WI38 (cell line): Measurements from ENCODE around the gene LRMDA.

Experiments
- H3K4me3 ChIP-seq: 2 replicates; pipeline ENCODE4 v1.5.1; 2011; ENCODE audit warnings: low read depth, mild to moderate bottlenecking, control low read depth, low read length
- CTCF ChIP-seq: IDR thresholded peaks from 2 replicates; pipeline ENCODE4 v1.5.1; 2012; ENCODE audit warnings: low read depth, mild to moderate bottlenecking, control low read depth, low read length

LRMDA gene

GRCh38 chr10:75450644-75451640, 19.5 kb downstream of the LRMDA start:
- H3K4me3 ChIP-seq = no peak overlapping the region
- TF ChIP-seq CTCF = no peak

- TF ChIP-seq CTCF = no peak
- no peak overlapping the region for H3K4me3 ChIP-seq
These were observed 20.4 kb downstream of the LRMDA start for GRCh38 chr10:75451831-75452230.

GRCh38 chr10:75452997-75453396, 21.6 kb downstream of the LRMDA start:
- no peak overlapping the region for H3K4me3 ChIP-seq
- TF ChIP-seq CTCF = no peak

- H3K4me3 ChIP-seq = no peak overlapping the region
- no peak for TF ChIP-seq CTCF
These were observed 24.7 kb downstream of the LRMDA start for GRCh38 chr10:75456122-75456521.

GRCh38 chr10:75460059-75460458, 28.6 kb downstream of the LRMDA start:
- H3K4me3 ChIP-seq = no peak overlapping the region

GRCh38 chr10:75461672-75462649, 30.5 kb downstream of the LRMDA start:
- no peak for TF ChIP-seq CTCF
- H3K4me3 ChIP-seq = no peak overlapping the region

More at GRCh38 chr10:75460059-75460458, 28.6 kb downstream of the LRMDA start:
- no peak for TF ChIP-seq CTCF
